Measurements from ENCODE around the gene ENG.

DNA sequence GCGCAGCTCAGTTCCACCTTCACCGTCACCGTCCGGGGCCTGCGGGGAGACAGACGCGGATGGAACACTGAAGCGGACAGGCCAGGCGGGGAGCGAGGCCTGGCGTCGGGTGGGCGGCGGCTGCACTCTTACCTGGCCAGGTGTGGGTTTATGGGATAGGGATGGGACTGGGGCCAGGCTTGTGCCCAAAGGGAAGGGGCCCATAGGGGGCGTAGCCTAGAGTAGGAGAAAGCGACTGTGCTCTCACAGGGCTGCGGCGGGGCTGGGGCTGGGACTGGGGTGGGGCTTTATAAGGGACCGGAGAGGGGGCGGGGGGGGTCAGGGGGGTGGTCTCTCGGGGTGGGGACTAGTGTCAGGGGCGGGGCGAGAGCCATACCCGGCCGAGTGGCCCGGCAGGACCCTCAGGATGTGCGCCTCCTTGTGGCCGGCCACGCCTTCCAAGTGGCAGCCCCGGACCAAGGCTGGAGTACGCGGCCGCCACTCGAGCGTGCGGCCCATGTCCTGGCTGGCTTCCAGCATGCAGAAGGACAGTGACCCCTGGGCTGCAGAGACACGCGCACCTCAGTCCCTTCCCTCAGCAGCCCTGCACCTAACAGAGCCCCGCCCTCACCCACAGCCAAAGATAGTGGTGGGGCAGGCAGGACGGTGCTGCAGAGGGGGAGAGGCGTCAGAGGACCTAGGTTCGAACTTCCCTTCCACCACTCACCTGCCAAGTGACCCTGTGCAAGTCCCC is 29.0 kb downstream of the ENG start:
- TF ChIP-seq, protein P1, sequence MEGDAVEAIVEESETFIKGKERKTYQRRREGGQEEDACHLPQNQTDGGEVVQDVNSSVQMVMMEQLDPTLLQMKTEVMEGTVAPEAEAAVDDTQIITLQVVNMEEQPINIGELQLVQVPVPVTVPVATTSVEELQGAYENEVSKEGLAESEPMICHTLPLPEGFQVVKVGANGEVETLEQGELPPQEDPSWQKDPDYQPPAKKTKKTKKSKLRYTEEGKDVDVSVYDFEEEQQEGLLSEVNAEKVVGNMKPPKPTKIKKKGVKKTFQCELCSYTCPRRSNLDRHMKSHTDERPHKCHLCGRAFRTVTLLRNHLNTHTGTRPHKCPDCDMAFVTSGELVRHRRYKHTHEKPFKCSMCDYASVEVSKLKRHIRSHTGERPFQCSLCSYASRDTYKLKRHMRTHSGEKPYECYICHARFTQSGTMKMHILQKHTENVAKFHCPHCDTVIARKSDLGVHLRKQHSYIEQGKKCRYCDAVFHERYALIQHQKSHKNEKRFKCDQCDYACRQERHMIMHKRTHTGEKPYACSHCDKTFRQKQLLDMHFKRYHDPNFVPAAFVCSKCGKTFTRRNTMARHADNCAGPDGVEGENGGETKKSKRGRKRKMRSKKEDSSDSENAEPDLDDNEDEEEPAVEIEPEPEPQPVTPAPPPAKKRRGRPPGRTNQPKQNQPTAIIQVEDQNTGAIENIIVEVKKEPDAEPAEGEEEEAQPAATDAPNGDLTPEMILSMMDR (IDR thresholded peaks at IDR 0.05; ENCODE audit: low read depth, low read length): peak; percentile 48
- TF ChIP-seq EZH2phosphoT487 (IDR thresholded peaks at IDR 0.05; ENCODE audit: low read depth): no peak
